Liver (tissue), 9 donors: ENCODE data around the gene CASP10. TPM values are rescaled to one million over a fixed set of nuclear protein-coding genes. Genes with fewer than 3 reads are reported as not detected.

Experiments used
- DNase-seq: peaks from one replicate; pipeline ENCODE4 v3.0.0-alpha.2; 2017; ENCODE audit warnings: low spot score
- H3K27ac ChIP-seq, 2 donors: one replicate each; pipeline ENCODE4 v1.7.0; 2013; ENCODE audit warnings: inconsistent platforms in 2 of 2, low read length in 2 of 2, control low read depth in 1 of 2, low read depth in 1 of 2, mild to moderate bottlenecking in 1 of 2
- H3K27me3 ChIP-seq, 4 donors: one replicate each; pipeline versions ENCODE4 v1.6.1 to v1.7.0; 2013; ENCODE audit warnings: low read length in 3 of 4, inconsistent platforms in 1 of 4, mild to moderate bottlenecking in 1 of 4, moderate library complexity in 1 of 4; ENCODE audit not compliant: control insufficient read depth in 4 of 4, insufficient read depth in 4 of 4
- H3K36me3 ChIP-seq, 4 donors: one replicate each; pipeline versions ENCODE4 v1.6.1 to v1.7.0; 2013; ENCODE audit warnings: low read length in 3 of 4, mild to moderate bottlenecking in 3 of 4, low read depth in 1 of 4, moderate library complexity in 1 of 4; ENCODE audit not compliant: control insufficient read depth in 4 of 4, insufficient read depth in 3 of 4
- H3K4me1 ChIP-seq, 4 donors: one replicate each; pipeline versions ENCODE4 v1.6.1 to v1.7.0; 2013; ENCODE audit warnings: low read length in 3 of 4, mild to moderate bottlenecking in 3 of 4, moderate library complexity in 1 of 4; ENCODE audit not compliant: control insufficient read depth in 4 of 4, insufficient read depth in 4 of 4
- H3K4me3 ChIP-seq, 3 donors: one replicate each; pipeline versions ENCODE4 v1.6.1 to v1.7.0; 2013; ENCODE audit warnings: low read length in 3 of 3, control low read depth in 1 of 3, low read depth in 1 of 3, mild to moderate bottlenecking in 1 of 3
- H3K9ac ChIP-seq, 2 donors: one replicate each; pipeline ENCODE4 v1.7.0; 2013; ENCODE audit warnings: low read length in 2 of 2, mild to moderate bottlenecking in 2 of 2, moderate library complexity in 2 of 2, control low read depth in 1 of 2, low read depth in 1 of 2
- H3K9me3 ChIP-seq, 4 donors: one replicate each; pipeline versions ENCODE4 v1.6.1 to v1.7.0; 2013; ENCODE audit warnings: low read length in 3 of 4; ENCODE audit not compliant: control insufficient read depth in 4 of 4
- CTCF ChIP-seq: fragments of 150-350 bp; IDR thresholded peaks from 2 replicates; pipeline ENCODE4 v1.5.1; 2017; ENCODE audit warnings: improper control_type of control experiment, low read depth, low read length; ENCODE audit not compliant: missing input control
- EGR1 ChIP-seq, 2 donors: IDR thresholded peaks; 2 replicates each; pipeline ENCODE4 v1.6.1; 2016 to 2018; ENCODE audit warnings: antibody characterized with exemption in 2 of 2, low read depth in 2 of 2
- FOXA1 ChIP-seq: IDR thresholded peaks from 2 replicates; pipeline ENCODE4 v1.6.1; 2016; ENCODE audit warnings: antibody characterized with exemption
- FOXA2 ChIP-seq: IDR thresholded peaks from 2 replicates; pipeline ENCODE4 v1.6.1; 2016; ENCODE audit warnings: antibody characterized with exemption
- GABPA ChIP-seq, 2 donors: IDR thresholded peaks in 1 of 2; conservative IDR thresholded peaks in 1 of 2; 2 replicates each; pipeline ENCODE4 v1.6.1; 2016; ENCODE audit warnings: antibody characterized with exemption in 2 of 2, mild to moderate bottlenecking in 1 of 2, moderate library complexity in 1 of 2
- HNF4A ChIP-seq, 2 donors: conservative IDR thresholded peaks; 2 replicates each; pipeline ENCODE4 v1.6.1; 2016; ENCODE audit warnings: antibody characterized with exemption in 2 of 2, mild to moderate bottlenecking in 2 of 2
- HNF4G ChIP-seq: IDR thresholded peaks from 2 replicates; pipeline ENCODE4 v1.6.1; 2016; ENCODE audit warnings: antibody characterized with exemption
- JUND ChIP-seq, 2 donors: IDR thresholded peaks; 2 replicates each; pipeline ENCODE4 v1.6.1; 2016; ENCODE audit warnings: antibody characterized with exemption in 2 of 2
- MAX ChIP-seq: IDR thresholded peaks from 2 replicates; pipeline ENCODE4 v1.6.1; 2016; ENCODE audit warnings: antibody characterized with exemption
- REST ChIP-seq: IDR thresholded peaks from 2 replicates; pipeline ENCODE4 v1.6.1; 2016; ENCODE audit warnings: antibody characterized with exemption, mild to moderate bottlenecking
- RXRA ChIP-seq, 2 donors: IDR thresholded peaks; 2 replicates each; pipeline ENCODE4 v1.6.1; 2017 to 2018; ENCODE audit warnings: antibody characterized with exemption in 2 of 2, mild to moderate bottlenecking in 1 of 2
- TAF1 ChIP-seq: conservative IDR thresholded peaks from 2 replicates; pipeline ENCODE4 v1.6.1; 2016; ENCODE audit warnings: antibody characterized with exemption, mild to moderate bottlenecking
- YY1 ChIP-seq: IDR thresholded peaks from 2 replicates; pipeline ENCODE4 v1.6.1; 2016; ENCODE audit warnings: antibody characterized with exemption, mild to moderate bottlenecking
- WGBS: extraction: QIAGEN DNeasy Blood & Tissue Kit; methylation state at CpG from one replicate; pipeline ENCODE4 v1.1.7; 2013; 5-methylcytosine and 5-hydroxymethylcytosine counted together
- polyA plus RNA-seq, 2 donors: library from polyadenylated mRNA; stranded (reverse) in 1 of 2; unstranded in 1 of 2; fragments of 200-250 nt in 1 of 2; fragments of >200 nt in 1 of 2; fragmentation: Nextera tagmentation in 1 of 2; extraction: Ambion mirVana in 1 of 2; gene quantifications; one replicate each; pipeline versions ENCODE4 v1.2.1 to v1.2.3, GENCODE V29; 2013 to 2015
- total RNA-seq, 2 donors: library from RNA; depleted of rRNA; stranded (reverse); fragments of >200 nt; gene quantifications; one replicate each; pipeline ENCODE4 v1.2.3, GENCODE V29; 2014
- TF ChIP-seq, protein P1 (sequence below): IDR thresholded peaks from 2 replicates; pipeline ENCODE4 v1.6.1; 2016; ENCODE audit warnings: antibody characterized with exemption
- TF ChIP-seq, protein P2 (sequence below): IDR thresholded peaks from 2 replicates; pipeline ENCODE4 v1.6.1; 2016; ENCODE audit warnings: antibody characterized with exemption
- donor health status: healthy.
- donor health status: healthy.
- donor health status: healthy.
- donor health status: healthy.
- donor health status: healthy.

Gene CASP10
- total and polyA plus RNA-seq, 4 donors, result 2.2 to 13.6 (median 5.6) TPM

DNA sequence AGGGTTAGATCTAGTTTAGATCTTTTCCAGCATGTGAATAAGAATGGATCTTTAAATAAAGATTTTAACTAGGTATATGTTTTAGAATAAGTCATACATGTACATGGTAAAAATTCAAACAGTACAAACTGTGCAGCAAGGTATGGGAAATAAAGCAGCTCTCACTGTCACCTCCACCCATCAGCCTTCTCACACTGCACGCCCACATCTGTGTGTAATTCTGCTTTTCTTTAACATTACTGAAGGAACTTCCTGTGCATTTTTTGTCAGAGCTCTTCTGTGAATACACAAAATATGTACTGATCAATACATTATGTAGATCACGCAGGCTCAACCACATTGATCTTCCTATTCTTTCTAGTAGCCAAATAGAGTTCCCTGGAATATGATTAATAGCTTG, 80.8 kb downstream of the CASP10 start:
- TF ChIP-seq MAX, result no peak
- no peak for TF ChIP-seq RXRA (IDR thresholded peaks at IDR 0.05)
- TF ChIP-seq, protein P1, sequence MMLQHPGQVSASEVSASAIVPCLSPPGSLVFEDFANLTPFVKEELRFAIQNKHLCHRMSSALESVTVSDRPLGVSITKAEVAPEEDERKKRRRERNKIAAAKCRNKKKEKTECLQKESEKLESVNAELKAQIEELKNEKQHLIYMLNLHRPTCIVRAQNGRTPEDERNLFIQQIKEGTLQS, result no peak
- TF ChIP-seq REST, result no peak
- no peak for TF ChIP-seq HNF4A (conservative IDR thresholded peaks at IDR 0.05)
- no peak for TF ChIP-seq FOXA2
- TF ChIP-seq YY1, result no peak
- TF ChIP-seq FOXA1, result no peak
- TF ChIP-seq, protein P2, sequence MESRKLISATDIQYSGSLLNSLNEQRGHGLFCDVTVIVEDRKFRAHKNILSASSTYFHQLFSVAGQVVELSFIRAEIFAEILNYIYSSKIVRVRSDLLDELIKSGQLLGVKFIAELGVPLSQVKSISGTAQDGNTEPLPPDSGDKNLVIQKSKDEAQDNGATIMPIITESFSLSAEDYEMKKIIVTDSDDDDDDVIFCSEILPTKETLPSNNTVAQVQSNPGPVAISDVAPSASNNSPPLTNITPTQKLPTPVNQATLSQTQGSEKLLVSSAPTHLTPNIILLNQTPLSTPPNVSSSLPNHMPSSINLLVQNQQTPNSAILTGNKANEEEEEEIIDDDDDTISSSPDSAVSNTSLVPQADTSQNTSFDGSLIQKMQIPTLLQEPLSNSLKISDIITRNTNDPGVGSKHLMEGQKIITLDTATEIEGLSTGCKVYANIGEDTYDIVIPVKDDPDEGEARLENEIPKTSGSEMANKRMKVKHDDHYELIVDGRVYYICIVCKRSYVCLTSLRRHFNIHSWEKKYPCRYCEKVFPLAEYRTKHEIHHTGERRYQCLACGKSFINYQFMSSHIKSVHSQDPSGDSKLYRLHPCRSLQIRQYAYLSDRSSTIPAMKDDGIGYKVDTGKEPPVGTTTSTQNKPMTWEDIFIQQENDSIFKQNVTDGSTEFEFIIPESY, result no peak
- TF ChIP-seq GABPA (IDR thresholded peaks at IDR 0.05 in 1 of 2, conservative IDR thresholded peaks at IDR 0.05 in 1 of 2), result no peak
- no peak for TF ChIP-seq TAF1
- no peak for TF ChIP-seq HNF4G
- no peak for TF ChIP-seq JUND (IDR thresholded peaks at IDR 0.05)
- Histone ChIP-seq H3K9me3 (no peaks in the 10 kb centered on the region), H3K27me3 (no peaks in the 10 kb centered on the region), H3K9ac (no peak overlapping the region), H3K4me1 (peaks cover 0 to 4% (median 1%) of the 10 kb centered on the region in 4 donors), H3K4me3 (no peak overlapping the region), H3K27ac (peak overlapping the region in 1 of 2 donors; percentile 7), H3K36me3 (peaks cover 0 to 6% (median 2%) of the 10 kb centered on the region in 4 donors)
- WGBS, result 85% methylated on average over 2 of the region's 2 CpGs
- no peak for DNase-seq

DNA sequence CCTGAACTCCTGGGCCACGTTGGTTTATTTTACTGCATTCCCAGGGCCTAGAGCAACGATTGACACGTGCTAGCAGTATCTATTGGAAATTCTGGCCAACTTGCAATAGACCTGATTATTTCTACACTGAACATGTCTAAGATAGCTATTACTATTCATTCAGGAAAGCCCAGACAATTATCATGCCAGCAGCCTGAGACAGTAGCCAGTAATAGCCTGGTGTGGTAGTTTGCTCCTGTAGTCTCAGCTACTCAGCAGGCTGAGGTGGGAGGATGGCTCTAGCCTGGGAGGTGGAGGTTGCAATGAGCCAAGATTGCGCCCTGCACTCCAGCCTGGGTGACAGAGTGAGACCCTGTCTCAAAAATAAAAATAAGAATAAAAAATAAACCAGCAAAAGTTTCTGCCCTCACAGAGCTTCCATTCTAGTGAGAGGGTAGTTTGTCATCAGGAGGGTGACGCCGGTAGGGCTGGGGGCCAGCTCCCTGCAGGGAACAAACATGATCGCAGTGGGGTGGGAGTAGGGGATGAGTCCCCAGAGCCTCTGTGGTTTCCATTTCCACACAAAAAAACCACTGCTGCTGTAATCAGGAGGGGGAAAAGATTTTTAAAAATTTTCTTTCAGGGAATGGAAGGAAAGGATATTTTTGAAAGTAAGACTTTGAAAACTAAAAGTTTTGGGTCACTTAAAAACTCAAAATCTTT, 81.7 kb downstream of the CASP10 start:
- Histone ChIP-seq H3K36me3 (peaks cover 0 to 6% (median 2%) of the 10 kb centered on the region in 4 donors), H3K9ac (no peak overlapping the region), H3K27me3 (no peaks in the 10 kb centered on the region), H3K4me1 (peaks cover 0 to 7% (median 1%) of the 10 kb centered on the region in 4 donors), H3K4me3 (no peak overlapping the region), H3K27ac (no peak overlapping the region), H3K9me3 (no peaks in the 10 kb centered on the region)
- no peak for DNase-seq
- WGBS, result 91% methylated on average over 7 of the region's 7 CpGs
- TF ChIP-seq GABPA (IDR thresholded peaks at IDR 0.05 in 1 of 2, conservative IDR thresholded peaks at IDR 0.05 in 1 of 2) (no peak), CTCF (no peak), HNF4A (conservative IDR thresholded peaks at IDR 0.05) (no peak), FOXA1 (no peak), TAF1 (no peak), REST (no peak), EGR1 (IDR thresholded peaks at IDR 0.05; ENCODE audit: low read depth in 2 of 2) (no peak), FOXA2 (no peak)
